Osteocyte (in vitro differentiated cells): ENCODE measurements around the gene PKLR. TPM values are rescaled to one million over a fixed set of nuclear protein-coding genes. Genes with fewer than 3 reads are reported as not detected.
"Not testable (repeated sequence)": the region's sequence is repeated elsewhere in the genome, so short reads cannot be mapped to it uniquely, and the experiment has no call there.

Experiments
- DNase-seq: peaks from one replicate; pipeline ENCODE4 v3.0.0; 2021; ENCODE audit warnings: mixed read lengths; ENCODE audit not compliant: unreplicated experiment; ENCODE audit errors: extremely low spot score
- H3K27ac Mint-ChIP-seq: one replicate; pipeline ENCODE4 v1.8.0; 2021; ENCODE audit warnings: mild to moderate bottlenecking, mixed read lengths; ENCODE audit not compliant: unreplicated experiment
- H3K27me3 Mint-ChIP-seq: one replicate; pipeline ENCODE4 v1.8.0; 2021; ENCODE audit warnings: mixed read lengths; ENCODE audit not compliant: unreplicated experiment
- H3K36me3 Mint-ChIP-seq: one replicate; pipeline ENCODE4 v1.8.0; 2021; ENCODE audit warnings: mixed read lengths; ENCODE audit not compliant: unreplicated experiment
- H3K4me1 Mint-ChIP-seq: one replicate; pipeline ENCODE4 v1.8.0; 2021; ENCODE audit warnings: mixed read lengths; ENCODE audit not compliant: unreplicated experiment
- H3K4me3 Mint-ChIP-seq: one replicate; pipeline ENCODE4 v1.8.0; 2021; ENCODE audit warnings: mild to moderate bottlenecking, moderate library complexity, mixed read lengths; ENCODE audit not compliant: unreplicated experiment
- H3K9me3 Mint-ChIP-seq: one replicate; pipeline ENCODE4 v1.8.0; 2021; ENCODE audit warnings: mixed read lengths; ENCODE audit not compliant: unreplicated experiment
- CTCF ChIP-seq: fragments of 200-600 bp; sonication (generic); IDR thresholded peaks from 2 replicates; pipeline ENCODE4 v1.5.0; 2021; ENCODE audit warnings: antibody characterized with exemption, mild to moderate bottlenecking, moderate library complexity
- total RNA-seq: library from RNA; stranded (reverse); gene quantifications from 2 replicates; pipeline ENCODE4 v1.2.1, GENCODE V29; 2021

The PKLR gene
- total RNA-seq, 1 donor from 2014 or later: not detected

GRCh38 chr1:155251566-155251965 lies 49.7 kb downstream of the PKLR start:
- peaks cover 30% of the 10 kb centered on the region for H3K4me1 Mint-ChIP-seq
- no peak overlapping the region for H3K27ac Mint-ChIP-seq
- TF ChIP-seq CTCF: no peak
- DNase-seq: no peak
- H3K27me3 Mint-ChIP-seq: no peaks in the 10 kb centered on the region
- no peak overlapping the region for H3K4me3 Mint-ChIP-seq
- no peaks in the 10 kb centered on the region for H3K9me3 Mint-ChIP-seq
- peaks cover 6% of the 10 kb centered on the region for H3K36me3 Mint-ChIP-seq

- Mint-ChIP-seq H3K4me1 (peaks cover 26% of the 10 kb centered on the region), H3K27ac (peak overlapping the region; percentile 50), H3K36me3 (peaks cover 7% of the 10 kb centered on the region), H3K9me3 (no peaks in the 10 kb centered on the region), H3K27me3 (no peaks in the 10 kb centered on the region), H3K4me3 (no peak overlapping the region)
- DNase-seq: peak; percentile 98
- TF ChIP-seq CTCF: no peak
Observed at GRCh38 chr1:155250633-155251449, 50.4 kb downstream of the PKLR start.

GRCh38 chr1:155250246-155250632 lies 51.0 kb downstream of the PKLR start:
- no peak for TF ChIP-seq CTCF
- H3K9me3 Mint-ChIP-seq: no peaks in the 10 kb centered on the region
- peaks cover 7% of the 10 kb centered on the region for H3K36me3 Mint-ChIP-seq
- no peak overlapping the region for H3K27ac Mint-ChIP-seq
- no peak overlapping the region for H3K4me3 Mint-ChIP-seq
- DNase-seq: no peak
- H3K4me1 Mint-ChIP-seq: peaks cover 23% of the 10 kb centered on the region
- no peaks in the 10 kb centered on the region for H3K27me3 Mint-ChIP-seq

- no peak for TF ChIP-seq CTCF
- peaks cover 7% of the 10 kb centered on the region for H3K36me3 Mint-ChIP-seq
Observed at GRCh38 chr1:155247667-155248553, 53.3 kb downstream of the PKLR start.

GRCh38 chr1:155246796-155247195 lies 54.4 kb downstream of the PKLR start:
- H3K27me3 Mint-ChIP-seq, H3K27ac Mint-ChIP-seq, H3K9me3 Mint-ChIP-seq, DNase-seq, H3K36me3 Mint-ChIP-seq, H3K4me3 Mint-ChIP-seq: not testable (repeated sequence)
- peaks cover 24% of the 10 kb centered on the region for H3K4me1 Mint-ChIP-seq

More at GRCh38 chr1:155247667-155248553, 53.3 kb downstream of the PKLR start:
- no peaks in the 10 kb centered on the region for H3K27me3 Mint-ChIP-seq
- H3K9me3 Mint-ChIP-seq: no peaks in the 10 kb centered on the region
- peaks cover 24% of the 10 kb centered on the region for H3K4me1 Mint-ChIP-seq
- H3K27ac Mint-ChIP-seq: no peak overlapping the region
- no peak for DNase-seq
- no peak overlapping the region for H3K4me3 Mint-ChIP-seq
